Measurements from ENCODE around the gene TSNAXIP1.
"Not testable (repeated sequence)": the region's sequence is repeated elsewhere in the genome, so short reads cannot be mapped to it uniquely, and the experiment has no call there.

The TSNAXIP1 gene

DNA sequence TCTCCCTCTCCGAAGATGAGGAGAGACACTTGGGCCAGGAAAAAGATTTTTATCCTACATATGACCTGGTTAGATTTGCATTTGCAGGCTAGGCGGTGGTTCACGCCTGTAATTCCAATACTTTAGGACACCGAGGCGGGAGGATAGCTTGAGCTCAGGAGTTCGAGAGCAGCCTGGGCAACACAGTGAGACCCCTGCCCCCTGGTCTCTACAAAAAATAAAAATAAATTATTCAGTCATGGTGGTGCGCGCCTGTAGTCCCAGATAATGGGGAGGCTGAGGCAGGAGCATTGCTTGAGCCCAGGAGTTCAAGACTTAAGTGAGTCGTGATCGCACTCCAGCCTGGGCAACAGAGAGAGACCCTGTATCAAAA is 27.5 kb downstream of the TSNAXIP1 start:
- no peak for DNase-seq (ENCODE audit: low read depth)

DNA sequence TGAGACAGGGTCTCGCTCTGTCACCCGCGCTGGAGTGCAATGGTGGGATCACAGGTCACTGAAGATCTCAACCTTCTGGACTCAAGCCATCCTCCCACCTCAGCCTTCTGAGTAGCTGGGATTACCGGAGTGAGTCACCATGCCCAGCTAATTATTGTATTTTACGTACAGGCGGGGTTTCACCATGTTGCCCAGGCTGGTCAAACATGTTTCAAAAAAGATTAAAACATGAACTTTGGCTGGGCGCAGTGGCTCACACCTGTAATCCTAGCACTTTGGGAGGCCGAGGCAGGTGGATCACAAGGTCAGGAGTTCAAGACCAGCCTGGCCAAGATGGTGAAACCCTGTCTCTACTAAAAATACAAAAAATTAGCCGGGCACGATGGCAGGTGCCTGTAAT is 30.5 kb downstream of the TSNAXIP1 start:
- not testable (repeated sequence) for DNase-seq (ENCODE audit: low read depth)

DNA sequence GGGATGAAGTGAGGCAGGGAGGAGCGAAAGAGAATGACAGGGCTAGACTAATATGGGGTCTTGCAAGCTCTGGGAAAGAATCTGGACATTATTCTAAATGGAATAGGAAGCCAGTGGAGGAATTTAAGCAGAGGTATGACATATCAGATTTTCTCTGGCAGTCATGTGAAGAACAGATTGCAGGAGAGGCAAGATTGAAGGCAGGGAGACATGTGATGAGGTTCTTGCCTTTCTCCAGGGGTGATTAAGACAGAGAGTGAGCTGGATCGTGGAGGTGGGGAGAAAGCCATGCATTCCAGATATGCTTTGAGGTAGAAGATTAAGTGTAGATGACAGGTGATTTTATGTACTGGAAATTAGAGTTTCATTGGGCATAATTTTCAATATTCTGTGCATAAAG is 31.1 kb downstream of the TSNAXIP1 start:
- DNase-seq (ENCODE audit: low read depth): no peak

DNA sequence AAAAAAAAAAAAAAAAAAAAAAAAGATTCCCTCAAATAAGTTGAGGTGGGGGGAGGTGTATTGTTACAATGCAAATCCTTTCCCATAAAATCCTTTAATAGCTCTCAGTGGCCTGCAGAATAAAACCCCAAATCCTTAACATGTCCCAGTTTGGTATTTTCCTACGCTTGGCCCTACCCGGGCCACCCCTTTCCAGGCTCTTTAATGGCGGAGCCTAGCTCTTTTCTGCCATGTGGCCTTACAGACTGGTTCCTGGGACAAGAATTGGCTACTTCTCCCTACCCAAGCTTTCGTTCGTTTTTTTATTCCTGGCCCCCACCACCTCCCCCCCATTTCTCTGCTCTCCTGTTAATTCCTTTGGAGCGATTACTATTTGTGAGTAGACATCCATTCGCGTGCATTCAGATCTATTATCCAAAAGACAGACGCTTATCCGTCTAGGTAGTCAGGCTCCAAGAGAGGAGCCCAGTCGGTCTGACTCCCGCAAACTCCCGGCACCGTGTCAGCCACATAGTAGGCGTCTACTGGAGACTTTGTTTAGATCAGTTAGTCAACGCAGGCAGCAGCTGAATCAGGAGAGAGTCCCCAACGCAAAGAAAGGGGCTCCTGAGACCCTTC is 34.6 kb downstream of the TSNAXIP1 start:
- no peak for DNase-seq (ENCODE audit: low read depth)

DNA sequence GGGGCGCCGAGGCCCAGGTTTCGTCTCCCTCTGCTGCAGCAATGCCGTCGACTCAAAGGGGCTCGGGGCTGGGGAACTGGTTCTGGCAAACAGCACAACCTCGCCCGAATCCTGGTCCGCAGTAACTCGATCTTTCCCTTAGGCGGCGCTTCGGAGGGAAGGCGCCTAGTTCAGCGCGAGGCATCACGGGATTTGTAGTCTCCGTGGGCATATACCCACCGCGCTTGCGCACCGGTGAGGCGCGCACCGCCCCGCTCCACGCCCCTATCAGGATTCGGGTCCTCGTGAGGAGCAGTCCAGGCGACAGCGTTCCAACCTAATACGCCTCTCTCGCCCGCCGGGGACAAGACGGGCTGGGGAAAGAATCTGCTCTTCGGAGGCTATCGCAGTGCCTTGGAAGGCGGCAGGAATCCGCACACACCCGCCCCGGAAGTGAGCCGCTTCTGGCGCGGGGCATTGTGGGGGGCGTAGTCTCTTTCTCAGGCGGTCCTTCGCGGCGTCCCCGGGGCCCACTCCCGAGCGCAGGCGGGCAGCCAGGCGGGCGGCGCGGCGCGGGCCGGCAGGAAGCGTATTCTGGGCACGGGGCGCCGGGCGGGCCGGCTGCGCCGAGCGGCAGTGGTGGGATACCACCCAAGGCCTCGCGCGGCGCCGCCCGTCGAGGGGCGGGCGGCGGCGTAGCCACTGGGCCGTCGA is 35.3 kb downstream of the TSNAXIP1 start, which contains the start of gene THAP11:
TSS of gene THAP11 (plus strand) at position 505 of the 693 bp plus-strand sequence. CDS start 235 bp downstream, outside the sequence.
- DNase-seq (ENCODE audit: low read depth): peak; percentile 86

DNA sequence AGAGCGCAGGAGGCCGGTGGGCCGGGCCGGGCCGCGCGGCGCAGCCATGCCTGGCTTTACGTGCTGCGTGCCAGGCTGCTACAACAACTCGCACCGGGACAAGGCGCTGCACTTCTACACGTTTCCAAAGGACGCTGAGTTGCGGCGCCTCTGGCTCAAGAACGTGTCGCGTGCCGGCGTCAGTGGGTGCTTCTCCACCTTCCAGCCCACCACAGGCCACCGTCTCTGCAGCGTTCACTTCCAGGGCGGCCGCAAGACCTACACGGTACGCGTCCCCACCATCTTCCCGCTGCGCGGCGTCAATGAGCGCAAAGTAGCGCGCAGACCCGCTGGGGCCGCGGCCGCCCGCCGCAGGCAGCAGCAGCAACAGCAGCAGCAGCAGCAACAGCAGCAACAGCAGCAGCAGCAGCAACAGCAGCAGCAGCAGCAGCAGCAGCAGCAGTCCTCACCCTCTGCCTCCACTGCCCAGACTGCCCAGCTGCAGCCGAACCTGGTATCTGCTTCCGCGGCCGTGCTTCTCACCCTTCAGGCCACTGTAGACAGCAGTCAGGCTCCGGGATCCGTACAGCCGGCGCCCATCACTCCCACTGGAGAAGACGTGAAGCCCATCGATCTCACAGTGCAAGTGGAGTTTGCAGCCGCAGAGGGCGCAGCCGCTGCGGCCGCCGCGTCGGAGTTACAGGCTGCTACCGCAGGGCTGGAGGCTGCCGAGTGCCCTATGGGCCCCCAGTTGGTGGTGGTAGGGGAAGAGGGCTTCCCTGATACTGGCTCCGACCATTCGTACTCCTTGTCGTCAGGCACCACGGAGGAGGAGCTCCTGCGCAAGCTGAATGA is 36.0 kb downstream of the TSNAXIP1 start:
- DNase-seq (ENCODE audit: low read depth): no peak

DNA sequence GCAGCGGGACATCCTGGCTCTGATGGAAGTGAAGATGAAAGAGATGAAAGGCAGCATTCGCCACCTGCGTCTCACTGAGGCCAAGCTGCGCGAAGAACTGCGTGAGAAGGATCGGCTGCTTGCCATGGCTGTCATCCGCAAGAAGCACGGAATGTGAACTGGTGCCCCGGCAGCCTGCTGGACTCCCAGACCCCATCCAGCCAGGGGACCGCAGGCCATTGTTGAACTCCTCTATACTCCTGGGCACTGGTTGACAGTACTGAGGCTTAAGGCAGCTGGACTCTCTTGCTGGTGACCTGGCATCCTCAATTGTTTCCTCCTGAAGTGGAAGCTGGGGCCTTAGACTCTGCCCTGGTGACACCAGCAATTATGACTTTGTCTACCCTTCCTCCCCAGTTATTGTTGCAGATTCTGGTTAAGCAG is 36.7 kb downstream of the TSNAXIP1 start:
- DNase-seq (ENCODE audit: low read depth): no peak

DNA sequence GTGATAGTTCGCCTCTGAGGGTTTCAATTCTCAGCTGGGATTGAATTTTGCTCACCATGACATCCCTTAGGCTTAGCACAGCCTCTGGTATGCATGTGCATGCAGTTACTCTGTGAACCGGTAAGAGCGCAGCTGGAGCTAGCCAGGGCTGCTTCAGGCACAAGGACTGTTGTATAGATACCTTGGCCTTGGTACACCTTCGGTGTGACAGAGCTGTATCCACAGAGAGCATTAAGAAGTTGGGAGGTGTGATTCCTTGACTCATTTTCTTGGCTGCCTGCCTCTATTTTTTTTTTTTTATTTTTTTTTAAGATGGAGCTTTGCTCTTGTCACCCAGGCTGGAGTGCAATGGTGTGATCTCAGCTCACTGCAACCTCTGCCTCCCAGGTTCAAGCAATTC is 37.8 kb downstream of the TSNAXIP1 start:
- no peak for DNase-seq (ENCODE audit: low read depth)

DNA sequence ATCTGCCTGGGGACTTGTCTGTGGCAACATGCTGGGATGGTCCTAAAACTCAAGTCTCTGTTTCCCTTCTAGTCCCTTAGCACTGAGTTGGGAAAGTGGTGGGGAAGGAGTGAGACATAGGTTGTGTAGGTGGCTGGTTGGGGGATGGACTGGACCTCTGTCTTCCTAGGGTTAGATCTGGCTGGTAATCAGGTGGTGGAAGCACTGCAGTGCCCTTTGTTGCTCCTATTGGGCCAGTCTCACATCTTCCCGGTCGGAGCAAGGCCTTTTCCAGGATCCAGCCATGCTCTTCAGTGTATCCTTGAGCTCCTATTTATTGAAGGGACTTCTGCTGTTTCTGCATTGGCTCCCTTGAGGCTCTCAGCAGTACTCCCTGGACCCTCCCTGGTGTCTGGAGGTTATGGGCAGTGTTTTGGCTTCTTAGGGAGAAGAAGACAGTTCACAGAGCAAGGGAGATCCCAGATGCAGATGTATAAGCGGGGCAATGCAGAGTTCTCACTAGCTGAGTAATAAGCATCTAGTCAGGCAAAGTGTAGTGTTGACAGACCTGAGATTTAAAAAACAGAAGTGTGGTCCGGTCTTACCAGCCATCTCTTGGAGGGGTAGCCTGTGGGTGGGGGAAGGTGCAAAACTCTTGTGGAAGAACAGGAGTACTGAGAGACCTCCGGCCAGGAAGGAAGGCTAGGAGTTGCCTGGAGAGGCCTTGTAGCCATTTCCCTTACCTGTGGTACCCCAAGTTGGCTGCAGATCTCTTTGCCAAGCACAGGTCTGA is 38.8 kb downstream of the TSNAXIP1 start:
- no peak for DNase-seq (ENCODE audit: low read depth)

DNA sequence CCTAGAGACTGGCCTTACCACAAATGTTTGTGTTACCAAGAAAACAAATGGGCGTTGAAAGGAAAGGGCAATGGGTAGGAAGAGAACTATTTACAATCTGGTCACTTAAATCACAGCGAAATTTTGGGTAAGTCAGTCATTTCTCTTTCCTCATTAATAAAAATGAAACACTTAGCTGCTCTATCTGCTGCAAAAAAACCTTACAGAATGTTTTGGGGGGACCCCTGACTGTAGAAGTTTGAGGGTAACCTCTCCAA is 39.3 kb downstream of the TSNAXIP1 start:
- DNase-seq (ENCODE audit: low read depth): no peak

DNA sequence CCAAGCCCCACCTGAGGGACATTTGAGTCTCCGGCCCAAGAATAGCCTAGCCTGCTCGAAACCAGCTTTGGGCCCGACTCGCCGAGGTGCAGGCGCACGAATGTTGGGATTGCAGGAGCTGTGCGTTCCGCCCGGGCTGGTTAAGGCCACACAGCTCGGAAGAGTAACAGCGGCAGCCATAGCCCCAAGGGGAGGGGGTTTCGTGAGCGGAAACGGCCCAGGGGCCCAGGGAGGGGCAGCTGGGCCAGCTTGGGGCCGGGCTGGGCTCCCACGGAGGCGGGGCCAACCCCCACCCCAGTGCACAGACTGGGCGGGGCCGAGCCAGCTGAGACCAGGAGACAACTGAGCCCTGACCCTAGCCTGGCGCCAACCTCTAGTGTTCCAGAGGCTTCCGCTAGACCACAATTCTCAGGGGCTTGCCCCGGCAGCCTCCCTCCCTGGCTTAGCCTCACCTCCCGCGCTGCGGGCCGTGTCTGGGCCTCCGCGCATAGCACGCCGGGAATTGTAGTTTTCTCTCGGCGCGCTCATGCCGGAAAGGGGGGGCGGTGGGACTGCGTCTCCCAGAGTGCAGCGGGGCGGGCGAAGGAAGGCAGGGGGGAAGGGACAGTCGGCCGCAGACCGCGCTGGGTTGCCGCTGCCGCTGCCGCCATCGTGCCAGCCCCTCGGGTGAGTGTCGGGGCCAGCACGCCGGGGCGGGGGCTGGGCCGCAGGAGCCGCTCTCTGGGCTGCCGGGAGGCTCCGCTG is 39.8 kb downstream of the TSNAXIP1 start, which contains the start of gene NUTF2:
TSS of gene NUTF2 (plus strand) at position 614 of the 744 bp plus-strand sequence. CDS start 18,198 bp downstream, outside the sequence.
- peak; percentile 75 for DNase-seq (ENCODE audit: low read depth)

DNA sequence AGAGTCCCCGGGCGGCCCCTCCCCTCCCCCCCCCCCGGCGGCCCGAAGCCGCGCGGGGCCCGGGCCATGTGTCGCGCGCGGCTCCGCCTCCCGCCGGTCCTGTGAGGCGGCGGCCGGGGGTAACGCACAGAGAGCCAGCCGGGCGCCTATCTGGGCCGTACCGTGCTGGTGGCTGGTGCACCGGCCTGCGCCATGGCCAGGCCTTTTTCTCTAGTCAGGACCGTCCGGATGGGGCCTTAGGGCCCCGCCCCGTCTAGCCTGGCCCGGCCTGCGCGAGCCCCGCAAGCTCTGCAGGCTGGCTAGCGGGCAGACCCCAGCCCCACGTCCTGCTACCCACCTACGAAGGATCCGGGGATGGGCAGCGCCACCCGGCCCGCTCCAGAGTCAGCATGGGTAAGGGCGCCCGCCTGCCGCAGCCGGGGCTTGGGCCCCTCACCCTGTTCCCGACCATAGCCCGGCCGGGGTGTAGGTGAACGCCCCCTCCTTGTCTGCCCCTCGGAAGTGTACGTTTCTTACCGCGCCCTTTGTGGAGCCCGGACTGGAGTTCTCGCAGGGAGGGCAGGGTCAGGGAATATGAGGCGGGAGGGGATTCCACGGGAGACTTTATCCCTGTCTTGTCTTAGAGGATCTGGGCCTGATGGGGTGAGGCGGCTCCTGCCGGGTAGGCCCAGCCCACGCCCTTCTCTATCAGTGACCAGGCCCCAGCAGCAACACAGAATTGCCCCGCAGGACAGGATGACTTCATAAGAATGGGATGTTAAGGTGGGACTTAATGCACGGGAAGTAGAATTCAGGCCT is 40.6 kb downstream of the TSNAXIP1 start, which contains the start of gene CENPT:
TSS of gene CENPT (minus strand) at position 630 of the 798 bp plus-strand sequence. CDS start 13,834 bp downstream, outside the sequence.
- no peak for DNase-seq (ENCODE audit: low read depth)

DNA sequence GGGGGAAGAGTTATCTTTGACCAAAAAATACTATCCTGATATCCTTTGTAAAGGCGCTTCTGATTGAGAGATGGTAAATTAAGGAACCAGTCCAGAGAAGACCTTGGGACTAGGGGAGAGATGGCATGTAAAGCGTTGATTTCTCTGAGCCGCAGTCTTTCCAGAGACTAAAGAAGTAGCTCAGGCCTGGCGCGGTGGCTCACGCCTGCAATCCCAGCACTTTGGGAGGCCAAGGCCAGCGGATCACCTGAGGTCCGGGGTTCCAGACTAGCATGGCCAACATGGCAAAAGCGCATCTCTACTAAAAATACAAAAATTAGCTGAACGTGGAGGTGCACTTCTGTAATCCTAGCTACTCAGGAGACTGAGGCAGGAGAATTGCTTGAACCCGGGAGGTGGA is 41.4 kb downstream of the TSNAXIP1 start:
- DNase-seq (ENCODE audit: low read depth): no peak

DNA sequence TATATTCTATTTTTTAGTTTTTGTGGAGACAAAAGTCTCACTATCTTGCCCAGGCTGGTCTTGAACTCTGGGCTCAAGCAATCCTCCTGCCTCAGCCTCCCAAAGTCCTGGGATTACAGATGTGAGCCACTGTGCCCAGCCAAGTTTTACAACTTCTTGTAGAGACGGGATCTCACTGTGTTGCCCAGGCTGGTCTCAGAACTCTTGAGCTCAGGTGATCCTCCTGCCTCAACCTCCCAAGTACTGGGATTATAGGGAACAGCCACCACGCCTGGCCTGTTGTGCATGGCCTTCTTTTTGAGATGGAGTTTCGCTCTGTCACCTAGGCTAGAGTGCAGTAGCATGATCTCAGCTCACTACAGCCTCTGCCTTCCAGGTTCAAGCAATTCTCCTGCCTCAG is 47.0 kb downstream of the TSNAXIP1 start:
- no peak for DNase-seq (ENCODE audit: low read depth)

DNA sequence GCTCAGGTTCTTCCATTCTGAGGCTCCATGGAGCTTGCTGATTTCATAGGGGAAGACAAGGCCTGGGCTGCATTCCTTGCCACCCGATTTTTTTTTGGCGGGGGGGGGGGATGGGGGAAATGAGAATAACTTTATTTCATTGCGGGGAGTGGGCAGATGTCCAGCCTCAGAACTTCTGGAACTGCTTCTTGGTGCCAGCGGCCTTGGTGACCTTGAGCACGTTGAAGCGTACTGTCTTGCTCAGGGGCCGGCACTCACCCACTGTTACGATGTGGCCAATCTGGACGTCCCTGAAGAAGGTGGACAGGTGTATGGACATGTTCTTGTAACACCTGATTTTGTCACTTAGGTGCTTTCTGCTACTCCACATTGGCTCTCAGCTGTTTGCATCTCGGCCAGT is 49.1 kb downstream of the TSNAXIP1 start:
- no peak for DNase-seq (ENCODE audit: low read depth)

DNA sequence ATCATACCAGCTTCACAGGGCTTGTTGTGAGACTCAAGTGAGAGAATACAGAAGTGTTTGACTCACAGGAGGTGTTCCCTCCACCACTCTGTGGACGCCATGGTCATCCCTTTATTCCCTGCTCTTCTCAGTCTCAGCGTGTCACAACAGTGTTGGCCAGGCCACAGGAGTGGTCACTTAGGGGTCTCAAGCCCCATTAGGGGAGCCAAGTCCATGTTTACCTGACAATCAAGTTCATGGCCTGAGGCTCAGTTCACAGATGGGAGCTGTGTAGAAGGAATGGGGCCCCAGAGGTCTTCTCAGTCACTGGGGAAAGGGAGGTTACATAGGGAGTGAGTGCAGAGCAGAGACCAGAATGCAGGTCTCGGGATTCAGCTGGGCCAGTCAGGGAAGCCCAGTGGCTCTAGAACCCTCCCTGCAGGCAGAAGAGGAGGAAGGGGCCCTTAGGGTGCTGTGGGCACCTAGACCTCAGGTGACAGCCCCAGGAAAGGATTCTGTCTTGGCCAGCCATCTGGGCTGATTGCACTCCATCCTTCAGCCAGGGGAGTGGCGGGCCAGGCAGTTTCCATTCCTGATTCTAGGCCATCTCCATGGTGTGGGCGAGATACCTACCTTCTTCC is 50.3 kb downstream of the TSNAXIP1 start:
- no peak for DNase-seq (ENCODE audit: low read depth)

DNA sequence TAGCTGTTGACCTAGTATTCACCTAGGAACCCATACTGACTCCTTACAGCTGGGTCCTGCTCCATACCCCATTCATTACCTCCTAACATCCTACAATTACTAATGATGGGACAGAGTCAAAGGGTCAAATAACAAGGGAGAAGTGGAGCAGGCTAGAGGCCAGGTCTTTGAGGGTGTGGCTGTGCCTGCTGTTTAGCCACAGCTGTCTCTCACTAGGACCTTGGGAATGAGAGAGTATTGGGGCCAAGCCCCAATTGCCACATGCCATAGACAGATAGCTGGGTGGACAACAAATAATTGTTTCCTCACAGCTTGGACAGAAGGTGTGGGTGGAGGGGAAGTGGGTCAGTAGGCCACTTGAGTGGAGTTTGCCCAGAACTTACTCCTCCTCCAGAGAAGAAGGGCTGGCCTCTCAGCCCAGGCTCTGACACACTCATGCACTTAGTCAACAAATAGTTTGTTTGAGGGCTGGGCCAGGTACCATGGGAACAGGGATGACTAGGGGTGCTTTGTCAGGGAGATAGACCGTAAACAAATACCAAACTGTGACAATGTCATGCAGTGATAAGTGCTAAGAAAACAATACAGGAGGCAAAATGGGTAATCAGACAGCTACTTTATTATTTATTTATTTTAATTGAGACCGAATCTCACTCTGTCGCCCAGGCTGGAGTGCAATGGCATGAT is 51.0 kb downstream of the TSNAXIP1 start:
- peak; percentile 91 for DNase-seq (ENCODE audit: low read depth)

DNA sequence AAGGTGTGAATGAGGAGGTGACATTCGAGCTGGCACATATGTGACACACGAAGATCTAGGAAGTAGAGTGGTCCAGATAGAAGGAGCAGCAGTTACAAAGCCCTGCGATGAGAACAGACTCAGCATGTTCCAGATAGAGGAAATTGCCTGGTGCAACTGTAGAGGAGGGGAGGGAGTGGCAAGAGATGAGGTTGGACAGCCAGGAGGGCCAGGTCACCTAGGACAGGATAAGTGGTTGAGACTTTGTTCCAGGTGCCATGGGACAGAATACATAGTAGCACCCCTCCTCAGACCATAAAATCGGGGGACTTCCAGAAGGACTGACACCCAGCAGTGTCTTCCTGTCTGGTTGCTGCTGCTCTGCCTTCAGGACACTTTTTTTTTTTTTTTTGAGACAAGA is 51.8 kb downstream of the TSNAXIP1 start:
- no peak for DNase-seq (ENCODE audit: low read depth)

DNA sequence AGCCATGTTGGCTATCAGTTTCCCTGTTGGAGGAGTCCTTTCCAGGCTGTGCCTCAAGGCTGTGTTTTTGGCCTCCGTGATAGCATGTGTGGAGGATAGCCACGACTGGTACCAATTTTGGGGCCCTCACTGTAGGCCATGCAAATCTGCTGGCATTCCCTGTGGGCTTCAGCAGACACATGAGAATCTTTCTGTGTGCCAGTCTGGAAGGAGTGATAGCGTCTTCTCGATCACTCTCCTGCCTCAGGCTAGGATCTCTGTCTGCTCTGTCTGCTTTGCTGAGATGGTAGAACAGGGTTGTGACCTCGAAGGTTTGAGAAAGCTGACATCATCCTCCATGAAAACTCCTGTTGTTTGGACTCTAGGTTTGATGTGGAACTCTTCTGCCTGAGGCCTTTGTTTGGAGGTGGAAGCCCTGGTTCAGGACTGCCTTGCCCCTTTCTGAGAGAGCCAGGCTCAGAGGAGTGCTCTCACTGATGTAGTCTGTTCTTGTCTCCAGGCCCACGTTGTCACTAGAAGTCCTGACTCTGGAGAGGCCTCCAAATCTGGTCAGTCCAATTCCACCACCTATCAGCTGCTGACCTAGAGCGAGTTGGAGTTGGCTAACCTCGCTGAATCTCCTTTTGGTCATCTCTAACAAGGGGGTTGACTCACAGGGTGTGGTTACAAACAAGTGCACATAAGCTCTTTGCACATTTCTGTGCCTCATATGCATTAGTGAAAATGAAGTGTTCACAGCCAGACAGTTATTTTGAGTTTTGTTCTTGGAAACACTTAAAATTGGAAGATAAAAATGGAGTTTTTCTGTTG is 54.1 kb downstream of the TSNAXIP1 start:
- no peak for DNase-seq (ENCODE audit: low read depth)

All from HS-5 (cell line).